WTC11 (cell line): ENCODE measurements around the gene TCAP.

Experiments
- CREB1 ChIP-seq: sonication (generic); formaldehyde crosslinking; IDR thresholded peaks from 2 replicates; pipeline ENCODE4 v1.8.0; 2023; ENCODE audit warnings: mild to moderate bottlenecking, missing genetic modification reagents
- ELF4 ChIP-seq: sonication (generic); formaldehyde crosslinking; IDR thresholded peaks from 2 replicates; pipeline ENCODE4 v1.8.1; 2022; ENCODE audit warnings: low read depth, mild to moderate bottlenecking, moderate library complexity, missing genetic modification reagents
- NFE2L1 ChIP-seq: sonication (generic); formaldehyde crosslinking; IDR thresholded peaks from 2 replicates; pipeline ENCODE4 v1.8.1; 2023; ENCODE audit warnings: missing genetic modification reagents
- NR2C2 ChIP-seq: sonication (generic); formaldehyde crosslinking; IDR thresholded peaks from 2 replicates; pipeline ENCODE4 v1.8.0; 2022; ENCODE audit warnings: mild to moderate bottlenecking, missing genetic modification reagents
- TCF7 ChIP-seq: sonication (generic); formaldehyde crosslinking; IDR thresholded peaks from 2 replicates; pipeline ENCODE4 v1.8.0; 2022; ENCODE audit warnings: mild to moderate bottlenecking, low read depth, missing genetic modification reagents, moderate library complexity
- TP53 ChIP-seq: sonication (generic); formaldehyde crosslinking; IDR thresholded peaks from 2 replicates; pipeline ENCODE4 v1.8.1; 2023; ENCODE audit warnings: mild to moderate bottlenecking, missing genetic modification reagents
- ZNF396 ChIP-seq: fragments of 250-450 bp; sonication (Bioruptor Pico); IDR thresholded peaks from 2 replicates; pipeline ENCODE4 v1.8.0; 2021; ENCODE audit warnings: mild to moderate bottlenecking, moderate library complexity, borderline replicate concordance
- TF ChIP-seq, protein P1 (sequence below): fragments of 200-600 bp; IDR thresholded peaks from 2 replicates; pipeline ENCODE4 v1.8.0; 2022; ENCODE audit warnings: antibody characterized with exemption
- TF ChIP-seq, protein P2 (sequence below): sonication (generic); formaldehyde crosslinking; IDR thresholded peaks from 2 replicates; pipeline ENCODE4 v1.8.1; 2023; ENCODE audit warnings: mild to moderate bottlenecking, moderate library complexity, missing genetic modification reagents
- TF ChIP-seq, protein P3 (sequence below): fragments of 250-450 bp; sonication (Bioruptor Pico); IDR thresholded peaks from 2 replicates; pipeline ENCODE4 v1.9.0; 2021; ENCODE audit warnings: mild to moderate bottlenecking
- TF ChIP-seq, protein P4 (sequence below): sonication (generic); formaldehyde crosslinking; IDR thresholded peaks from 2 replicates; pipeline ENCODE4 v1.8.0; 2022; ENCODE audit warnings: mild to moderate bottlenecking, missing genetic modification reagents
- TF ChIP-seq, protein P5 (sequence below): sonication (generic); formaldehyde crosslinking; IDR thresholded peaks from 2 replicates; pipeline ENCODE4 v1.8.1; 2023; ENCODE audit warnings: mild to moderate bottlenecking, missing genetic modification reagents
- TF ChIP-seq, protein P6 (sequence below): sonication (generic); formaldehyde crosslinking; IDR thresholded peaks from 2 replicates; pipeline ENCODE4 v1.8.1; 2022; ENCODE audit warnings: low read depth, missing genetic modification reagents, borderline replicate concordance

DNA sequence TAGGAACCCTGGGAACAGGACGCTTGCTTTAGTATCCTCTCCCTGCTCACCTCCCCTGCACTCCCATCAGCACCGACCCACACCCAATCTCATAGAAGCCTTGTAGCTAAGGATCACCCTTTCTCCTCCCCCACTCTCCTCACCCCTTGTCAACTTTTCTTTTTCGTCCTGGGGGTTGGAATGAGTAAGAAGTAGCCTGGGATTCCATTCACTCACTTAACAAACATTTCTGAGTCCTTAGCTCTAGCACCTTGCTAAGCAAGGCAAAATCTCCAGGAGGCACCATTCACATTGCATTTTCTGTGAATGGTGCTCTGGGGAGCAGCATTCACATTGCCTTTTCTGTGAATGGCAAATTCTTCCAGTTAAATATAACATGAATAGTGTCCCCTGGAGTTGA is 23.8 kb downstream of the TCAP start:
- TF ChIP-seq, protein P1, sequence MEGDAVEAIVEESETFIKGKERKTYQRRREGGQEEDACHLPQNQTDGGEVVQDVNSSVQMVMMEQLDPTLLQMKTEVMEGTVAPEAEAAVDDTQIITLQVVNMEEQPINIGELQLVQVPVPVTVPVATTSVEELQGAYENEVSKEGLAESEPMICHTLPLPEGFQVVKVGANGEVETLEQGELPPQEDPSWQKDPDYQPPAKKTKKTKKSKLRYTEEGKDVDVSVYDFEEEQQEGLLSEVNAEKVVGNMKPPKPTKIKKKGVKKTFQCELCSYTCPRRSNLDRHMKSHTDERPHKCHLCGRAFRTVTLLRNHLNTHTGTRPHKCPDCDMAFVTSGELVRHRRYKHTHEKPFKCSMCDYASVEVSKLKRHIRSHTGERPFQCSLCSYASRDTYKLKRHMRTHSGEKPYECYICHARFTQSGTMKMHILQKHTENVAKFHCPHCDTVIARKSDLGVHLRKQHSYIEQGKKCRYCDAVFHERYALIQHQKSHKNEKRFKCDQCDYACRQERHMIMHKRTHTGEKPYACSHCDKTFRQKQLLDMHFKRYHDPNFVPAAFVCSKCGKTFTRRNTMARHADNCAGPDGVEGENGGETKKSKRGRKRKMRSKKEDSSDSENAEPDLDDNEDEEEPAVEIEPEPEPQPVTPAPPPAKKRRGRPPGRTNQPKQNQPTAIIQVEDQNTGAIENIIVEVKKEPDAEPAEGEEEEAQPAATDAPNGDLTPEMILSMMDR: no peak
- TF ChIP-seq, protein P2, sequence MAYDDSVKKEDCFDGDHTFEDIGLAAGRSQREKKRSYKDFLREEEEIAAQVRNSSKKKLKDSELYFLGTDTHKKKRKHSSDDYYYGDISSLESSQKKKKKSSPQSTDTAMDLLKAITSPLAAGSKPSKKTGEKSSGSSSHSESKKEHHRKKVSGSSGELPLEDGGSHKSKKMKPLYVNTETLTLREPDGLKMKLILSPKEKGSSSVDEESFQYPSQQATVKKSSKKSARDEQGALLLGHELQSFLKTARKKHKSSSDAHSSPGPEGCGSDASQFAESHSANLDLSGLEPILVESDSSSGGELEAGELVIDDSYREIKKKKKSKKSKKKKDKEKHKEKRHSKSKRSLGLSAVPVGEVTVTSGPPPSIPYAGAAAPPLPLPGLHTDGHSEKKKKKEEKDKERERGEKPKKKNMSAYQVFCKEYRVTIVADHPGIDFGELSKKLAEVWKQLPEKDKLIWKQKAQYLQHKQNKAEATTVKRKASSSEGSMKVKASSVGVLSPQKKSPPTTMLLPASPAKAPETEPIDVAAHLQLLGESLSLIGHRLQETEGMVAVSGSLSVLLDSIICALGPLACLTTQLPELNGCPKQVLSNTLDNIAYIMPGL (CRISPR knock-in tag): no peak
- TF ChIP-seq NR2C2 (CRISPR knock-in tag) (no peak), TP53 (CRISPR knock-in tag) (no peak), TCF7 (CRISPR knock-in tag) (no peak), NFE2L1 (CRISPR knock-in tag) (no peak), ELF4 (CRISPR knock-in tag) (no peak), CREB1 (CRISPR knock-in tag) (no peak), ZNF396 (CRISPR knock-in tag) (no peak)
- TF ChIP-seq, protein P3, sequence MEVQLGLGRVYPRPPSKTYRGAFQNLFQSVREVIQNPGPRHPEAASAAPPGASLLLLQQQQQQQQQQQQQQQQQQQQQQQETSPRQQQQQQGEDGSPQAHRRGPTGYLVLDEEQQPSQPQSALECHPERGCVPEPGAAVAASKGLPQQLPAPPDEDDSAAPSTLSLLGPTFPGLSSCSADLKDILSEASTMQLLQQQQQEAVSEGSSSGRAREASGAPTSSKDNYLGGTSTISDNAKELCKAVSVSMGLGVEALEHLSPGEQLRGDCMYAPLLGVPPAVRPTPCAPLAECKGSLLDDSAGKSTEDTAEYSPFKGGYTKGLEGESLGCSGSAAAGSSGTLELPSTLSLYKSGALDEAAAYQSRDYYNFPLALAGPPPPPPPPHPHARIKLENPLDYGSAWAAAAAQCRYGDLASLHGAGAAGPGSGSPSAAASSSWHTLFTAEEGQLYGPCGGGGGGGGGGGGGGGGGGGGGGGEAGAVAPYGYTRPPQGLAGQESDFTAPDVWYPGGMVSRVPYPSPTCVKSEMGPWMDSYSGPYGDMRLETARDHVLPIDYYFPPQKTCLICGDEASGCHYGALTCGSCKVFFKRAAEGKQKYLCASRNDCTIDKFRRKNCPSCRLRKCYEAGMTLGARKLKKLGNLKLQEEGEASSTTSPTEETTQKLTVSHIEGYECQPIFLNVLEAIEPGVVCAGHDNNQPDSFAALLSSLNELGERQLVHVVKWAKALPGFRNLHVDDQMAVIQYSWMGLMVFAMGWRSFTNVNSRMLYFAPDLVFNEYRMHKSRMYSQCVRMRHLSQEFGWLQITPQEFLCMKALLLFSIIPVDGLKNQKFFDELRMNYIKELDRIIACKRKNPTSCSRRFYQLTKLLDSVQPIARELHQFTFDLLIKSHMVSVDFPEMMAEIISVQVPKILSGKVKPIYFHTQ (CRISPR knock-in tag): no peak
- TF ChIP-seq, protein P4, sequence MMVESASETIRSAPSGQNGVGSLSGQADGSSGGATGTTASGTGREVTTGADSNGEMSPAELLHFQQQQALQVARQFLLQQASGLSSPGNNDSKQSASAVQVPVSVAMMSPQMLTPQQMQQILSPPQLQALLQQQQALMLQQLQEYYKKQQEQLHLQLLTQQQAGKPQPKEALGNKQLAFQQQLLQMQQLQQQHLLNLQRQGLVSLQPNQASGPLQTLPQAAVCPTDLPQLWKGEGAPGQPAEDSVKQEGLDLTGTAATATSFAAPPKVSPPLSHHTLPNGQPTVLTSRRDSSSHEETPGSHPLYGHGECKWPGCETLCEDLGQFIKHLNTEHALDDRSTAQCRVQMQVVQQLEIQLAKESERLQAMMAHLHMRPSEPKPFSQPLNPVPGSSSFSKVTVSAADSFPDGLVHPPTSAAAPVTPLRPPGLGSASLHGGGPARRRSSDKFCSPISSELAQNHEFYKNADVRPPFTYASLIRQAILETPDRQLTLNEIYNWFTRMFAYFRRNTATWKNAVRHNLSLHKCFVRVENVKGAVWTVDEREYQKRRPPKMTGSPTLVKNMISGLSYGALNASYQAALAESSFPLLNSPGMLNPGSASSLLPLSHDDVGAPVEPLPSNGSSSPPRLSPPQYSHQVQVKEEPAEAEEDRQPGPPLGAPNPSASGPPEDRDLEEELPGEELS (CRISPR knock-in tag): peak; percentile 51; the same call in 1 of the 2 replicates
- TF ChIP-seq, protein P5, sequence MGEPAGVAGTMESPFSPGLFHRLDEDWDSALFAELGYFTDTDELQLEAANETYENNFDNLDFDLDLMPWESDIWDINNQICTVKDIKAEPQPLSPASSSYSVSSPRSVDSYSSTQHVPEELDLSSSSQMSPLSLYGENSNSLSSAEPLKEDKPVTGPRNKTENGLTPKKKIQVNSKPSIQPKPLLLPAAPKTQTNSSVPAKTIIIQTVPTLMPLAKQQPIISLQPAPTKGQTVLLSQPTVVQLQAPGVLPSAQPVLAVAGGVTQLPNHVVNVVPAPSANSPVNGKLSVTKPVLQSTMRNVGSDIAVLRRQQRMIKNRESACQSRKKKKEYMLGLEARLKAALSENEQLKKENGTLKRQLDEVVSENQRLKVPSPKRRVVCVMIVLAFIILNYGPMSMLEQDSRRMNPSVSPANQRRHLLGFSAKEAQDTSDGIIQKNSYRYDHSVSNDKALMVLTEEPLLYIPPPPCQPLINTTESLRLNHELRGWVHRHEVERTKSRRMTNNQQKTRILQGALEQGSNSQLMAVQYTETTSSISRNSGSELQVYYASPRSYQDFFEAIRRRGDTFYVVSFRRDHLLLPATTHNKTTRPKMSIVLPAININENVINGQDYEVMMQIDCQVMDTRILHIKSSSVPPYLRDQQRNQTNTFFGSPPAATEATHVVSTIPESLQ: no peak
- TF ChIP-seq, protein P6, sequence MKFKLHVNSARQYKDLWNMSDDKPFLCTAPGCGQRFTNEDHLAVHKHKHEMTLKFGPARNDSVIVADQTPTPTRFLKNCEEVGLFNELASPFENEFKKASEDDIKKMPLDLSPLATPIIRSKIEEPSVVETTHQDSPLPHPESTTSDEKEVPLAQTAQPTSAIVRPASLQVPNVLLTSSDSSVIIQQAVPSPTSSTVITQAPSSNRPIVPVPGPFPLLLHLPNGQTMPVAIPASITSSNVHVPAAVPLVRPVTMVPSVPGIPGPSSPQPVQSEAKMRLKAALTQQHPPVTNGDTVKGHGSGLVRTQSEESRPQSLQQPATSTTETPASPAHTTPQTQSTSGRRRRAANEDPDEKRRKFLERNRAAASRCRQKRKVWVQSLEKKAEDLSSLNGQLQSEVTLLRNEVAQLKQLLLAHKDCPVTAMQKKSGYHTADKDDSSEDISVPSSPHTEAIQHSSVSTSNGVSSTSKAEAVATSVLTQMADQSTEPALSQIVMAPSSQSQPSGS (CRISPR knock-in tag): no peak
